ENCODE measurements around the gene ULK3. TPM values are rescaled to one million over a fixed set of nuclear protein-coding genes. Genes with fewer than 3 reads are reported as not detected.
A peak's percentile ranks its signal among the peaks of the same experiment; 100 is the strongest.
"Not testable (repeated sequence)": the region's sequence is repeated elsewhere in the genome, so short reads cannot be mapped to it uniquely, and the experiment has no call there.

ULK3 gene
- total RNA-seq, 1 donor from 2014 or later: 75.9 TPM

GRCh38 chr15:74889883-74890664 is 47.1 kb upstream of the ULK3 start, which contains the start of gene MPI:
MPI (plus strand) TSS chr15:74890042; CDS start chr15:74890074, 32 bp downstream.
- H3K4me1 ChIP-seq: peaks cover 26% of the 10 kb centered on the region
- no peaks in the 10 kb centered on the region for H3K27me3 ChIP-seq
- peak within 1 kb of the TSS; percentile 73 for H3K27ac ChIP-seq
- TF ChIP-seq, protein P1, sequence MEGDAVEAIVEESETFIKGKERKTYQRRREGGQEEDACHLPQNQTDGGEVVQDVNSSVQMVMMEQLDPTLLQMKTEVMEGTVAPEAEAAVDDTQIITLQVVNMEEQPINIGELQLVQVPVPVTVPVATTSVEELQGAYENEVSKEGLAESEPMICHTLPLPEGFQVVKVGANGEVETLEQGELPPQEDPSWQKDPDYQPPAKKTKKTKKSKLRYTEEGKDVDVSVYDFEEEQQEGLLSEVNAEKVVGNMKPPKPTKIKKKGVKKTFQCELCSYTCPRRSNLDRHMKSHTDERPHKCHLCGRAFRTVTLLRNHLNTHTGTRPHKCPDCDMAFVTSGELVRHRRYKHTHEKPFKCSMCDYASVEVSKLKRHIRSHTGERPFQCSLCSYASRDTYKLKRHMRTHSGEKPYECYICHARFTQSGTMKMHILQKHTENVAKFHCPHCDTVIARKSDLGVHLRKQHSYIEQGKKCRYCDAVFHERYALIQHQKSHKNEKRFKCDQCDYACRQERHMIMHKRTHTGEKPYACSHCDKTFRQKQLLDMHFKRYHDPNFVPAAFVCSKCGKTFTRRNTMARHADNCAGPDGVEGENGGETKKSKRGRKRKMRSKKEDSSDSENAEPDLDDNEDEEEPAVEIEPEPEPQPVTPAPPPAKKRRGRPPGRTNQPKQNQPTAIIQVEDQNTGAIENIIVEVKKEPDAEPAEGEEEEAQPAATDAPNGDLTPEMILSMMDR (IDR thresholded peaks at IDR 0.05): peak in 1 of 3 experiments; percentile 33
- TF ChIP-seq POLR2AphosphoS5 (IDR thresholded peaks at IDR 0.05; ENCODE audit: insufficient read depth in 1 of 2, low read depth in 1 of 2): peak; percentile 81 to 82
- peak in 1 of 2 donors; percentile 15 for TF ChIP-seq POLR2A (IDR thresholded peaks at IDR 0.05)
- H3K36me3 ChIP-seq: peaks cover 0 to 6% of the 10 kb centered on the region in 2 donors
- intact Hi-C loops (cut with DNase I): no loop called here
- peak within 1 kb of the TSS; percentile 69 to 97 for H3K4me3 ChIP-seq
- DNase-seq (ENCODE audit: extremely low spot score in 2 of 2): no peak
- no peaks in the 10 kb centered on the region for H3K9me3 ChIP-seq

DNA sequence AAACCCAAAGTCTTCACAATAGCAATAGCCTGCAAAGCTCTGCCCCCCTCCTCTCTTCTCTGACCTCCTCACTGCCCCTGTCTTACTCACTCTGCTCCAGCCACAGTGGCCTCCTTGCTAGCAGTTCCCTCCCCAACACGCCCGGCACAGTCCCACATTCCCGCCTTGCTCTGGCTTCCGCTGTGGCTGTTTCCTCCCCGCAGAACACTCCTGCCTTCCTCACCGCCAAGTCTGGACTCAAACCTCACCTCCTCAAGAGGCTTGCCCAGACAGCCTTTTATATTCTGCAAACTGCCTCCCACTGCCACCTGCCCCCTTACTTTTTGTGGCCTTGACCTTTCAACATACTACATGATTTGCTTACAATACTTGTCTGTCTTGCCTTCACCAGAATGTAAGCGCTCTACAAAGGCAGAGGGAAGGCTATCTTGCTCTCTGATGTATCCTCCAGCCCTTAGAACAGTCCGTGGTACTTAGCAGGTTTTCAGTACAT is 46.5 kb upstream of the ULK3 start:
- H3K9me3 ChIP-seq: no peaks in the 10 kb centered on the region
- peak overlapping the region; percentile 73 for H3K27ac ChIP-seq
- peaks cover 26% of the 10 kb centered on the region for H3K4me1 ChIP-seq
- DNase-seq (ENCODE audit: extremely low spot score in 2 of 2): no peak
- H3K4me3 ChIP-seq: peak overlapping the region; percentile 69 to 97
- peaks cover 0 to 6% of the 10 kb centered on the region in 2 donors for H3K36me3 ChIP-seq
- intact Hi-C loops (cut with DNase I): no loop called here
- H3K27me3 ChIP-seq: no peaks in the 10 kb centered on the region
- TF ChIP-seq, protein P1 (IDR thresholded peaks at IDR 0.05): no peak
- TF ChIP-seq POLR2AphosphoS5 (IDR thresholded peaks at IDR 0.05; ENCODE audit: insufficient read depth in 1 of 2, low read depth in 1 of 2) (no peak), POLR2A (IDR thresholded peaks at IDR 0.05) (no peak)

- Histone ChIP-seq H3K27me3 (no peaks in the 10 kb centered on the region), H3K36me3 (peaks cover 0 to 6% of the 10 kb centered on the region in 2 donors), H3K27ac (no peak overlapping the region), H3K4me3 (peak overlapping the region in 1 of 2 donors; percentile 97), H3K9me3 (no peaks in the 10 kb centered on the region), H3K4me1 (peaks cover 26% of the 10 kb centered on the region)
- DNase-seq (ENCODE audit: extremely low spot score in 2 of 2): no peak
- intact Hi-C loops (cut with DNase I): no loop called here
- TF ChIP-seq POLR2AphosphoS5 (IDR thresholded peaks at IDR 0.05; ENCODE audit: insufficient read depth in 1 of 2, low read depth in 1 of 2) (no peak), POLR2A (IDR thresholded peaks at IDR 0.05) (no peak)
- TF ChIP-seq, protein P1 (IDR thresholded peaks at IDR 0.05): no peak
Measured at GRCh38 chr15:74888716-74889115, 45.8 kb upstream of the ULK3 start.

DNA sequence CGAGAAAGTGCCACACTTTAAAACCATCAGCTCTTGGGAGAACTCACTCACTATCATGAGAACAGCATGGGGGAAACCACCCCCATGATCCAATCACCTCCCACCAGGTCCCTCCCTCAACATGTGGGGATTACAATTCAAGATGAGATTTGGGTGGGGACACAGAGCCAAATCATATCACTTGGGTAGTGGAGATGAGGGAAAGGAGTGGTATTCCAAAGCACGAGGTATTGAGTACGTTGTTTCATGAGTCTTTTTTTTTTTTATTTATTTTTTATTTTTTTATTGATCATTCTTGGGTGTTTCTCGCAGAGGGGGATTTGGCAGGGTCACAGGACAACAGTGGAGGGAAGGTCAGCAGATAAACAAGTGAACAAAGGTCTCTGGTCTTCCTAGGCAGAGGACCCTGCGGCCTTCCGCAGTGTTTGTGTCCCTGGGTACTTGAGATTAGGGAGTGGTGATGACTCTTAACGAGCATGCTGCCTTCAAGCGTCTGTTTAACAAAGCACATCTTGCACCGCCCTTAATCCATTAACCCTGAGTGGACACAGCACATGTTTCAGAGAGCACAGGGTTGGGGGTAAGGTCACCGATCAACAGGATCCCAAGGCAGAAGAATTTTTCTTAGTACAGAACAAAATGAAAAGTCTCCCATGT is 44.7 kb upstream of the ULK3 start:
- H3K4me3 ChIP-seq; H3K27ac ChIP-seq; H3K27me3 ChIP-seq; DNase-seq (ENCODE audit: extremely low spot score in 2 of 2); H3K9me3 ChIP-seq; H3K36me3 ChIP-seq; intact Hi-C loops (cut with DNase I): not testable (repeated sequence)
- H3K4me1 ChIP-seq: peaks cover 26% of the 10 kb centered on the region

- H3K4me3 ChIP-seq: no peak overlapping the region
- no peaks in the 10 kb centered on the region for H3K9me3 ChIP-seq
- intact Hi-C loops (cut with DNase I): no loop called here
- H3K4me1 ChIP-seq: peaks cover 12% of the 10 kb centered on the region
- no peak for DNase-seq (ENCODE audit: extremely low spot score in 2 of 2)
- no peak for TF ChIP-seq POLR2AphosphoS5 (IDR thresholded peaks at IDR 0.05; ENCODE audit: insufficient read depth in 1 of 2, low read depth in 1 of 2)
- no peak for TF ChIP-seq POLR2A (IDR thresholded peaks at IDR 0.05)
- TF ChIP-seq, protein P1 (IDR thresholded peaks at IDR 0.05): no peak
- no peaks in the 10 kb centered on the region for H3K36me3 ChIP-seq
- no peaks in the 10 kb centered on the region for H3K27me3 ChIP-seq
- H3K27ac ChIP-seq: no peak overlapping the region
Measured at GRCh38 chr15:74885461-74885860, 42.5 kb upstream of the ULK3 start.

All from vagina (tissue), 2 donors.